Measurements from ENCODE around the gene STARD3.

GRCh38 chr17:39709998-39710964, 73.3 kb downstream of the STARD3 start:
- TF ChIP-seq POLR2A (IDR thresholded peaks at IDR 0.05) (no peak), CTCF (IDR thresholded peaks at IDR 0.05) (no peak)
